Panc1 (cell line): Measurements from ENCODE around the gene MAP2K5.

Experiments
- CTCF ChIP-seq: fragments of 450-650 bp; IDR thresholded peaks from 2 replicates; pipeline ENCODE4 v1.5.1; 2017; ENCODE audit warnings: mild to moderate bottlenecking
- POLR2AphosphoS5 ChIP-seq: IDR thresholded peaks from 2 replicates; pipeline ENCODE4 v1.6.1; 2012; ENCODE audit warnings: mild to moderate bottlenecking, low read depth, low read length, moderate library complexity
- REST ChIP-seq, 2 experiments: IDR thresholded peaks; 2 replicates each; pipeline ENCODE4 v1.6.1; 2011 to 2012; ENCODE audit warnings: low read depth in 2 of 2, control low read depth in 1 of 2, low read length in 1 of 2, mild to moderate bottlenecking in 1 of 2, moderate library complexity in 1 of 2; ENCODE audit not compliant: insufficient read depth in 1 of 2
- SIN3A ChIP-seq: IDR thresholded peaks from 2 replicates; pipeline ENCODE4 v1.6.1; 2012; ENCODE audit warnings: low read depth, mild to moderate bottlenecking, low read length, moderate library complexity, borderline replicate concordance; ENCODE audit not compliant: insufficient read depth

DNA sequence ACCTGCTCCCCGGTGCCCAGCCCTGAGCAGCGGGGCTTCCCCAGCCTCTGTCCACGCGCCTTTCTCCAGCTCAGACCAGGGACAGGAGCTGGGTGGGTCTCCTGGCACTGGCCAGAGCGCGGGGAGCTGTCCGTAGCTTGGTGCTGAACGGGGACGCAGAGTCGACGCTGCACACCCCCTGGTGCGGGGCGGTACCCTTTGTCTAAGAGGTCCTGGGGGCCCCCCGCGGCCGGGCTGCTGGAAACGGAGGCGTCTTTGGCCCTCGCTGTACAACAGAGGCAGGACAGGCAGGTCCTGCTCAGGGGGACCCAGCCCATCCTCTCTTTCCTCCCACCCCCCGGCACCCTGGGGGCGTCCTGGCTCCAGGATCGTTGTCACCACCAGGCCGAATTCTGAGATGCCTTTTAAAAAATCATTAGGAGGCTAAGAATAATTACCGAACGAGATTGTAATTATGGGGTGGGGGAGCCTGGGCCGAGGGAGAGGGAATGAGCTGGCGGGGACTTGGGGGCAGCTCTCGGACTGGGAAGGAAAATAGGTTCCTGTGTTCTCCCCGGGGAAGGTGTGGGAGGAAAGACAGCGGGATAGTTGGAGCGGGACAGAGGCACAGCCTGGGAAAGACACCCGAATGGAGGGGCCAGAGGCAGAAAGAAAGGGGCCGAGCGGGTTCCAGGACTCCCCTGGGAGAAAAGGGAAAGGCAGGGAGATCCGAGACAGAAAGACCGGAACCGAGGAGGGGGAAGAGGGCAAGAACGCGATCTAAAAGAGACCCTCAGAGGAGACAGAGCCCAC, 278.7 kb downstream of the MAP2K5 start:
- TF ChIP-seq CTCF (no peak), SIN3A (no peak), POLR2AphosphoS5 (no peak), REST (IDR thresholded peaks at IDR 0.05; ENCODE audit: insufficient read depth in 1 of 2, low read depth in 2 of 2, low read length in 1 of 2) (peak; percentile 94)
